ENCODE measurements around the gene HTT.

The HTT gene

GRCh38 chr4:3263053-3263875 is 188.8 kb downstream of the HTT start:
- DNase-seq (ENCODE audit: low spot score), result no peak

DNA sequence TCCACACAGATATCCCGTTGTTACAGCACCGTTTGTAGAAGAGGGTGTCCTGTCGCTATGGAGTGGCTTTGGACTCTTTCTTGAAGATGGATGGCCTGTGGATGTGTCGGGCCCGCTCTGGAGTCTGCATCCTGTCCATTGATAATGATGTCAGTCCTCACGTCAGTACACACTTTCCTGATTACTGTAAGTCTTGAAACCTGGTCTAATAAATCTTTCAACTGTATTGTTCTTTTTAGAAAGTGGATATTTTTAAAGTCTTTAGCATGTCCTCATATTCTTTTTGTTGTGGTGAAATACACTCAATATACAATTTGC is 189.4 kb downstream of the HTT start:
- no peak for DNase-seq (ENCODE audit: low spot score)

DNA sequence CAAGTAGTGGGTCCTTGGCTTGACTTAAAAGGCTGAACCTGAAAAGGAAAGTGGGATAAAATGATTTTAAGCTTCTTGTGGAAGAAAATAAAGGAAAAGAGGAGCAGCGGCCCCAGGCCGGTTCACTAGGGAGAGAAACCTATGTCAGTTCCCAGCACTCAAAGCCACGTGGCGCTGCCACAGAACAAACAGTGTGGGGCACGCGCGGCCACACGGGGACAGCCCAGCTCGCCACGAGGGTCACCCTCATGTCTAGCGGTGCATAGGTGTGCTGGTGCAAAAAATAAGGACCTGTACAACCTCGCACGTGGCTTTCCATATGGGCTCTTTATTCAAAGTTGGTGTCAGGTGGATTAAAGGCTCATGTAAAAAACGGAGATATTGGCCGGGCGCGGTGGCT is 191.6 kb downstream of the HTT start:
- DNase-seq (ENCODE audit: low spot score), result no peak

DNA sequence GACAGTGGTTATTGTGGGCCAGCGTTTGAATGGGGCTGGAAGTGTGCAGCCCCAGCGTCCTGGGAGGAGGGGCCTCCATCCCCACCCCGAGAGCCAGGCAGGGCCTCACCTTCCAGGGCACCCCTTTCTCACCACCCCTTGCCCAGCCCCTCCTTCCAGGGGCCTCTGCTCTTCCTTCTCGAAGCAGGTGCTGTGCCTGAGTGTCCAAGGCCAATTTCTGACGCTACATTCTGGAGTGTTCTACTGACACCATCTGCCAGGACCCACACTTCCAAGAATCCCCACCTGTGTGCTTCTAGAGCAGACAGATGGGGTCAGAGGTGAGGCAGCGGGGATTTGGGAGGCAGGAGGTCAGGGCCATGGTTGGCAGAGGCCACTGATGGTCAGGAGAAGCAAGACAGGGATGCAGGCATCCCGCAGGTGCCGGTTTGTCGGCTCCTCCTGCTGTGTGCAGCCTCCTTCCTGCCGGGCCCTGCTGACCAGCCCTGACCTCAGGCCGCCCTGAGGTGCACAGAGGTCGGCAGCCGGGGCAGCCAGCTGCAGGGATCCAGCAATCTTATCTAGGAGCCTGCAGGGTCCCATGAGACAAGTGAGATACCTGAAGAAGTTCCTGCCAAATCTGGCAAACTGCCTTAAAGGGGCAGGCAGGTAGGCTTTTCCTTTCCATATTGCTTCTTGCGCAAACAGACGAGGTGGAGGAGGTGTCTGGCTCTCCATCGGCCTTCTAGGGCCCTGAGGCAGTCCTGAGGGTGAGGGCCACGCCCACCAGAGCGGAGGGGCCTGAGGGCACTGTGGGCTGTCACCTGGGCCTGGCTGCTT is 193.3 kb downstream of the HTT start:
- no peak for DNase-seq (ENCODE audit: low spot score)

DNA sequence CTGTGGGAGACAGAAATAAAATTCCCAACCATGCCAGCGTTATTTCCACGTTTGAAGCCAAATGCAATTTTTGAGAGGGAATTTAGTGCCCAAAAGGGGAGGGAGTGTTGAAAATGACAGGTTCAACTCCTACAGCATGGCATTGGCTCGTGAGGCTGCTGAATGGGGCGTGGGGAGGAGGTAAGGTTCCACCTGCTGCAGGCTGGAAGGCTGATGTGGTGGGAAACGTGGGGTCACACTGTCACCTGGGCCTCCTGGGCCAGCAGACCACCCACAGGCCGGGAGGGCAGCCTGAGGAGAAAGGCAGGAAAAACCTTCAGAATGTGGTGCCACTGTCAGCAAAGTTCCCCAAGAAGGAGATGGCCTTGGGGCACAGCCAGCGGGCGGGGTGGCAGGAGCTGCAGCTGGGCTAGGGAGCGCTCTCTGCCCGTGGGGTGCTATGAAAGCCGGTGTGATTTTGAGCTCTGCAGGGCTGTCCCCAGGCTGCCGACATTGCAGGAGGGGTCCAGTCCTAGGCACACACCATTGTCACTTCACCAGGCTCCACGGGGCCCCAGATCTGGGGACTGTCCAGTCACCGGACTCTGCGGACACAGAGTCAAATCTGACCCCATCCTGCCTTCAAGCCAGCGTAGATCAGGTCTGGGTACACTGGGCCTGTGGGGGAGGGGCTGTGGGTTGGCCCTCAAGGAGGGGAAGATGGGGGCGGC is 194.1 kb downstream of the HTT start:
- no peak for DNase-seq (ENCODE audit: low spot score)

- DNase-seq (ENCODE audit: low spot score), result no peak
Measured at GRCh38 chr4:3269105-3269927, 194.8 kb downstream of the HTT start.

DNA sequence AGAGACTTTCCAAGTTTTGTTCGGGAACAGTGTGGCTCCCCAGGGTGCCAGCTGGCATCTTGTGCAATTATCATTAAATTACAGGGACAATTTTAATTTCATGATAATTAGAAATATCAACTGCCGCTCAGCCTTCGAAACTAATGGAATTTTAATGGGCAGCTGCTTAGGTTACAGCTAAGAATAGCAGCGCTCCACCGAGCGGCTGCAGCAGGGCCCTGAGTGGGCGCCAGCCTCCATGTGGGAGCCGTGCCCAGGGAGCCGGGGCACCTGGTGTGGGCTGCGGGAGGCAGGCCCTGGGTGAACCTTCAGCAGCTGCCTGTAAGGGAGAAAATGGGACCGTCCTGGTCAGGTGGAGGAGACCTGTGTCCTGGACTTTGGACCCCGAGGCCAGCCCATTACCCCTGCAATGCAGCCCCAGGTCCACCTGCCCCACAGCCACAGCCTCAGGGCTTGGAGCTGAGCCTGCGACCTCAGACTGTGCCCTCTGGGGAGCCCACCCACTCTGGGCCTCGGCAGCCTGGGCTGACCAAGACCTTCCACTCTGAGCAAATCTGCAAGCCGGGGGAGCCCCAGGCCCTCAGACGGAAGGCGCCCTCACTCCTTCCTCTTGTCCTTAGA is 195.6 kb downstream of the HTT start:
- no peak for DNase-seq (ENCODE audit: low spot score)

DNA sequence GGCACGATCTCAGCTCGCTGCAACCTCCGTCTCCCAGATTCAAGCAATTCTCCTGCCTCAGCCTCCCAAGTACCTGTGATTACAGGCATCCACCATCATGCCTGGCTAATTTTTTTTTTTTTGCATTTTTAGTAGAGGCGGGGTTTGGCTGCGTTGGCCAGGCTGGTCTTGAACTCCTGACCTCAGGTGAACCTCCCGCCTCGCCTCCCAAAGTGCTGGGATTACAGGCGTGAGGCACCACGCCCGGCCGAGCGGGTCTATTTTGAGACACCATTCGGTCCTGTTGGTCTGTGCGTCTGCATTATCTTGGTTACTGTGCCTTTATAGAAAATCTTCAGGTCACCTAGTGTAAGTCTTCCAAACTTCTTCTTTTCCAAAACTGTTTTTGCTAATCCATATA is 196.7 kb downstream of the HTT start:
- DNase-seq (ENCODE audit: low spot score), result no peak

GRCh38 chr4:3276986-3277385 is 202.5 kb downstream of the HTT start:
- DNase-seq (ENCODE audit: low spot score), result no peak

- no peak for DNase-seq (ENCODE audit: low spot score)
Measured at GRCh38 chr4:3280466-3280865, 206.0 kb downstream of the HTT start.

DNA sequence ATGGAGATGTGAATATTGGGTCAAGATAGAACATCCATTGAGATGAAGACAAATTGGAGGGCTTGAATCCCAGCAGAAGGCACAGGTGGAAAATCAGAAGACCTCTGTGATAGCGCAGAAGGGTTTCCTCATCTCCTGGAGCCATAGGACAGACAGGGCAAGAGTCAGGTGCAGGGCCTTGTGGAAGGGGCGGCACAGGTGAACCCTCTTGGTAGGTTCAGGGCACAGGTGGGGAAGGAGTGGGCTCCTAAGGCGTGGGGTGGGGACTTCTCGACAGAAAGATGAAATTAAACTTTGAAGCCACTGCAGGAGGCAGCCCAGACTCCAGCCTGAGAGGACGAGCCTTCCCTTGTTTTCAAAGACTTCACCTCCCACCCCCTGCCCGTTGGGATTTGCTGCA is 209.0 kb downstream of the HTT start:
- DNase-seq (ENCODE audit: low spot score), result no peak

DNA sequence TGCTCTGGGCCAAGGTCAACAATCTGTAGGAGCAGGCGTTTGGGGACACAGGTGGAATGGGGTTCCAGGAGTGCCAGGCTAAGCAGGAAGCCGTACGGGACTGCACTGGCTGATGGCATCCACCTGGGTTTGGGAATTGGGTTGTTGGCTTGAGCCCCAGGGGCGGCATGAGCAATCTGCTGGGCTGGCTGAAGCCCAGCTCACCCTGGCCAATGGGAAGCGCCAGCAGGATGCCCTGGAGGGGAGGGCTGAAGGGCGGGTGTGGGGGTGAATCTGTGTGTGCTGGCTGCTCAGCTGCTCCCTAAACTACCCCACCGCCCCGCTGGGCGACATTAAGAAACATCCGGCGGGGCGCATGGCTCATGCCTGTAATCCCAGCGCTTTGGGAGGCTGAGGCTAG is 209.4 kb downstream of the HTT start:
- no peak for DNase-seq (ENCODE audit: low spot score)

DNA sequence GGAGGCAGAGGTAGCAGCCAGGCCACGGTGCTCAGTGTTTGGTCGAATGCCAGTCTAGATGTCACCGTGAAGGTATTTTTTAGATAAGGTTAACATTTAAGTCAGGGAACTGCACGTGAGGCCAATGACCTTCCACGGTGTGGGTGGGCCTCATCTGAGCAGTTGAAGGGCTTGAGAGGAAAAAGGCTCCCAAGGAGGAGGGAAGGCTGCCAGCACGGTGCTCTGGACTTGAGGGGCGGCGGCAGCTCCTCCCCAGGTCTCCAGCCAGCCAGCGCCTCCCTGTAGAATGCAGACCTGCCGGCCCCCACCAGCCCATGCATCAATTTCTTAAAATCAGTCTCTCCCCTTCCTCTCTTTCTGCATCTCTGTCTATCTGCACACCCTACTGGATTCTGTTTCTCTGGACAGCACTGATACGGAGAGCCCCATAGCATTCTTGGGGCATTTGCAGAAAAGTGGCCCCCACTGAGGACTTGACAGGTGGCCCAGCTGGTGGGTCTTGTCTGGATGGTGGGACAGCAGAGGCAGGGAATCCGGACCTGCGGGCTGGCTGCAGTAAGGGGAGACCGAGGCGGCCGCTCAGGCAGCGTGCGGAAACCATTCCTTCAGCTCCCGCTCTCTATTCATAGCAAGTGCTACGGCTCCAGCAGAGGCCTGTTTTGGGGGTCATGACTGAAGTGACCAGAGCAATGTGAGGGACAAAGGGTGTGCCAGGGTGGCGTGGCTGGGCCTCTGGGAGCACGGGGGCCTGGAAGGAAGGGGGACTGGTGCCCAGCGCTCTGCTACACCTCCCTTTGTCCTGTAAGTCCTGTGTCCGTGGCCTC is 210.5 kb downstream of the HTT start:
- DNase-seq (ENCODE audit: low spot score), result no peak

GRCh38 chr4:3285558-3286334 is 211.3 kb downstream of the HTT start:
- no peak for DNase-seq (ENCODE audit: low spot score)

GRCh38 chr4:3286335-3287175 is 212.1 kb downstream of the HTT start:
- no peak for DNase-seq (ENCODE audit: low spot score)

- DNase-seq (ENCODE audit: low spot score), result no peak
Measured at GRCh38 chr4:3287271-3287971, 212.9 kb downstream of the HTT start.

GRCh38 chr4:3287972-3288570 is 213.6 kb downstream of the HTT start:
- no peak for DNase-seq (ENCODE audit: low spot score)

DNA sequence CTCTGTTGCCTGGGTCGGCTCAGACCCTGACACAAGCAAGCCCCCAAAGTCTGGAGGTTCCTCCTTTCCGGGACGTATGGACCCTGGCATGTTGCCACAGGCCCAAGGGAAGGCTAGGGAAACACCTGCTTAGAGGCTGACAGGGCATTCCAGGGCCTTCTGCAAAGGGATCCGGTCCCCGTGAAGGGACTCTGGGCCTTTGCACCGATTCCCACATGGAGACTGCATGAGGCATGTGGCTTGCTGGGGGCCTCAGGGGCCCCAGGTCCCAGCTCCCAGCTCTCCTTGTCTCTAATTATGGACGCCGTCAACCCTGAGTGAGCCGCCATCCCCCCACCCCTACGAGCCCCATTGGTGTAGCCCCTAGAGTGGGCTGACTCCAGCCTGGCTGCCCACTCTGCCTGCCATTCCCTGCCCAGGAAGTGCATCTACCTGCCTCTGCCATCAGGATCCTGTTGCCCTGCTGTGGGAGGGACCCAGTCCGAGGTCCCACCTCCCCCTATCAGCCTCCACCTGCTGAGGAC is 214.2 kb downstream of the HTT start:
- DNase-seq (ENCODE audit: low spot score), result no peak
